K562 (cell line): ENCODE results near the gene ZMYND8. TPM values are rescaled to one million over a fixed set of nuclear protein-coding genes. Genes with fewer than 3 reads are reported as not detected.

Source experiments
- ATF4 ChIP-seq: fragments of 450-650 bp; formaldehyde crosslinking; IDR thresholded peaks from 2 replicates; pipeline ENCODE4 v1.4.0; 2022; ENCODE audit warnings: mild to moderate bottlenecking, moderate library complexity
- BHLHE40 ChIP-seq: IDR thresholded peaks from 2 replicates; pipeline ENCODE4 v1.6.1; 2011; ENCODE audit warnings: low read length, improper control_type of control experiment
- CREB1 ChIP-seq, 2 experiments: sonication (generic) in 1 of 2; formaldehyde crosslinking in 1 of 2; IDR thresholded peaks; 2 replicates each; pipeline versions ENCODE4 v1.6.1 to v1.8.0; 2012 to 2022; ENCODE audit warnings: inconsistent platforms in 1 of 2, mild to moderate bottlenecking in 1 of 2, missing genetic modification reagents in 1 of 2, moderate library complexity in 1 of 2
- ELF1 ChIP-seq: fragments of 200-800 bp; sonication (Bioruptor generic); IDR thresholded peaks from 2 replicates; pipeline ENCODE4 v1.6.1; 2016; ENCODE audit warnings: missing genetic modification characterization, missing compliant biosample characterization
- ESRRB ChIP-seq: fragments of 250-450 bp; sonication (Bioruptor Pico); IDR thresholded peaks from 2 replicates; pipeline ENCODE4 v1.5.0; 2020; ENCODE audit warnings: mild to moderate bottlenecking, moderate library complexity, borderline replicate concordance
- GABPA ChIP-seq: fragments of 200-800 bp; sonication (Bioruptor generic); conservative IDR thresholded peaks from 2 replicates; pipeline ENCODE4 v1.6.1; 2016; ENCODE audit warnings: low read depth, missing genetic modification characterization, missing compliant biosample characterization
- IRF1 ChIP-seq: sonication (generic); formaldehyde crosslinking; IDR thresholded peaks from 2 replicates; pipeline ENCODE4 v1.8.0; 2022; ENCODE audit warnings: missing genetic modification reagents, mild to moderate bottlenecking, borderline replicate concordance
- MBD2 ChIP-seq: sonication (generic); IDR thresholded peaks from 2 replicates; pipeline ENCODE4 v1.6.1; 2016; ENCODE audit warnings: low read depth, borderline replicate concordance
- PHF8 ChIP-seq: fragments of 200-600 bp; sonication (generic); IDR thresholded peaks from 2 replicates; pipeline ENCODE4 v1.6.1; 2012; ENCODE audit warnings: mixed run types, mild to moderate bottlenecking, inconsistent platforms, low read length, moderate library complexity, borderline replicate concordance
- PTBP1 ChIP-seq: fragments of 200-400 bp; formaldehyde crosslinking; IDR thresholded peaks from 2 replicates; pipeline ENCODE4 v1.6.1; 2017; ENCODE audit warnings: low read depth, low read length
- RBFOX2 ChIP-seq: fragments of 200-400 bp; formaldehyde crosslinking; IDR thresholded peaks from 2 replicates; pipeline ENCODE4 v1.6.1; 2017; ENCODE audit warnings: low read depth, mild to moderate bottlenecking, low read length, moderate library complexity
- TAF9B ChIP-seq: fragments of 450-650 bp; IDR thresholded peaks from 2 replicates; pipeline ENCODE4 v1.6.1; 2018; ENCODE audit warnings: mild to moderate bottlenecking; ENCODE audit not compliant: partially characterized antibody
- ZFP36 ChIP-seq: fragments of 150-350 bp; IDR thresholded peaks from 2 replicates; pipeline ENCODE4 v1.6.1; 2018; ENCODE audit warnings: low read length, low read depth; ENCODE audit not compliant: partially characterized antibody
- ZNF639 ChIP-seq, 2 experiments: fragments of 200-800 bp in 1 of 2; sonication (Bioruptor generic) in 1 of 2; sonication (generic) in 1 of 2; formaldehyde crosslinking in 1 of 2; IDR thresholded peaks in 1 of 2; conservative IDR thresholded peaks in 1 of 2; 2 replicates each; pipeline versions ENCODE4 v1.5.0 to v1.6.1; 2016 to 2020; ENCODE audit warnings: missing compliant biosample characterization in 1 of 2, missing genetic modification characterization in 1 of 2, missing genetic modification reagents in 1 of 2
- ZNF830 ChIP-seq: fragments of 250-450 bp; sonication (Bioruptor Pico); IDR thresholded peaks from 2 replicates; pipeline ENCODE4 v1.5.0; 2021; ENCODE audit warnings: mild to moderate bottlenecking
- polyA plus RNA-seq, 8 experiments: library from polyadenylated mRNA; depleted of rRNA in 4 of 8; stranded (reverse) in 5 of 8; unstranded in 3 of 8; fragments of >200 nt; fragmentation: Nextera tagmentation in 2 of 8; fragmentation: Illumina TruSeq in 1 of 8; extraction: Ambion mirVana in 2 of 8; extraction: Trizol in 1 of 8; gene quantifications; 2 replicates each; pipeline versions ENCODE4 v1.2.1 to v1.2.3, GENCODE V29; 2011 to 2014; ENCODE audit warnings: inconsistent platforms in 1 of 8, missing spikeins in 1 of 8
- total RNA-seq, 7 experiments: library from RNA; depleted of rRNA in 6 of 7; stranded (reverse); fragments of >200 nt in 6 of 7; fragmentation: Illumina TruSeq in 2 of 7; extraction: Trizol in 2 of 7; gene quantifications; 2 replicates each; pipeline versions ENCODE4 v1.2.1 to v1.2.3, GENCODE V29; 2011 to 2021; ENCODE audit warnings: low replicate concordance in 1 of 7
- TF ChIP-seq, protein P1 (sequence below): sonication (generic); formaldehyde crosslinking; IDR thresholded peaks from 2 replicates; pipeline ENCODE4 v1.8.1; 2022; ENCODE audit warnings: missing genetic modification reagents
- TF ChIP-seq, protein P2 (sequence below): sonication (generic); IDR thresholded peaks from 2 replicates; pipeline ENCODE4 v1.6.1; 2016
- TF ChIP-seq, protein P3 (sequence below): fragments of 250-450 bp; sonication (Bioruptor Pico); IDR thresholded peaks from 2 replicates; pipeline ENCODE4 v1.9.0; 2021; ENCODE audit warnings: mild to moderate bottlenecking, inconsistent platforms

The ZMYND8 gene
- total and polyA plus RNA-seq, 9 of the 15 experiments (the other 6 are each of a cell fraction or from before 2014, with no cell fraction given) = 31.8 to 148 (median 71.9) TPM

- TF ChIP-seq, protein P1, sequence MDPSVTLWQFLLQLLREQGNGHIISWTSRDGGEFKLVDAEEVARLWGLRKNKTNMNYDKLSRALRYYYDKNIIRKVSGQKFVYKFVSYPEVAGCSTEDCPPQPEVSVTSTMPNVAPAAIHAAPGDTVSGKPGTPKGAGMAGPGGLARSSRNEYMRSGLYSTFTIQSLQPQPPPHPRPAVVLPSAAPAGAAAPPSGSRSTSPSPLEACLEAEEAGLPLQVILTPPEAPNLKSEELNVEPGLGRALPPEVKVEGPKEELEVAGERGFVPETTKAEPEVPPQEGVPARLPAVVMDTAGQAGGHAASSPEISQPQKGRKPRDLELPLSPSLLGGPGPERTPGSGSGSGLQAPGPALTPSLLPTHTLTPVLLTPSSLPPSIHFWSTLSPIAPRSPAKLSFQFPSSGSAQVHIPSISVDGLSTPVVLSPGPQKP (CRISPR knock-in tag) = no peak
- TF ChIP-seq, protein P2, sequence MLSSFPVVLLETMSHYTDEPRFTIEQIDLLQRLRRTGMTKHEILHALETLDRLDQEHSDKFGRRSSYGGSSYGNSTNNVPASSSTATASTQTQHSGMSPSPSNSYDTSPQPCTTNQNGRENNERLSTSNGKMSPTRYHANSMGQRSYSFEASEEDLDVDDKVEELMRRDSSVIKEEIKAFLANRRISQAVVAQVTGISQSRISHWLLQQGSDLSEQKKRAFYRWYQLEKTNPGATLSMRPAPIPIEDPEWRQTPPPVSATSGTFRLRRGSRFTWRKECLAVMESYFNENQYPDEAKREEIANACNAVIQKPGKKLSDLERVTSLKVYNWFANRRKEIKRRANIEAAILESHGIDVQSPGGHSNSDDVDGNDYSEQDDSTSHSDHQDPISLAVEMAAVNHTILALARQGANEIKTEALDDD = no peak
- peak in 1 of 2 experiments; percentile 77; a peak in 2 of 4 replicates for TF ChIP-seq ZNF639 (CRISPR knock-in tag; conservative IDR thresholded peaks at IDR 0.05 in 1 of 2, IDR thresholded peaks at IDR 0.05 in 1 of 2)
- TF ChIP-seq ESRRB = no peak
- no peak for TF ChIP-seq IRF1 (CRISPR knock-in tag)
- no peak; the same call in 1 of the 2 replicates for TF ChIP-seq GABPA (tag)
- no peak for TF ChIP-seq CREB1 (IDR thresholded peaks at IDR 0.05)
- TF ChIP-seq CREB1 (CRISPR knock-in tag; IDR thresholded peaks at IDR 0.05) = no peak
- TF ChIP-seq PTBP1 = no peak
- TF ChIP-seq, protein P3, sequence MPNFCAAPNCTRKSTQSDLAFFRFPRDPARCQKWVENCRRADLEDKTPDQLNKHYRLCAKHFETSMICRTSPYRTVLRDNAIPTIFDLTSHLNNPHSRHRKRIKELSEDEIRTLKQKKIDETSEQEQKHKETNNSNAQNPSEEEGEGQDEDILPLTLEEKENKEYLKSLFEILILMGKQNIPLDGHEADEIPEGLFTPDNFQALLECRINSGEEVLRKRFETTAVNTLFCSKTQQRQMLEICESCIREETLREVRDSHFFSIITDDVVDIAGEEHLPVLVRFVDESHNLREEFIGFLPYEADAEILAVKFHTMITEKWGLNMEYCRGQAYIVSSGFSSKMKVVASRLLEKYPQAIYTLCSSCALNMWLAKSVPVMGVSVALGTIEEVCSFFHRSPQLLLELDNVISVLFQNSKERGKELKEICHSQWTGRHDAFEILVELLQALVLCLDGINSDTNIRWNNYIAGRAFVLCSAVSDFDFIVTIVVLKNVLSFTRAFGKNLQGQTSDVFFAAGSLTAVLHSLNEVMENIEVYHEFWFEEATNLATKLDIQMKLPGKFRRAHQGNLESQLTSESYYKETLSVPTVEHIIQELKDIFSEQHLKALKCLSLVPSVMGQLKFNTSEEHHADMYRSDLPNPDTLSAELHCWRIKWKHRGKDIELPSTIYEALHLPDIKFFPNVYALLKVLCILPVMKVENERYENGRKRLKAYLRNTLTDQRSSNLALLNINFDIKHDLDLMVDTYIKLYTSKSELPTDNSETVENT (CRISPR knock-in tag) = no peak
- TF ChIP-seq ELF1 = no peak
- TF ChIP-seq ATF4 (CRISPR knock-in tag) = peak; percentile 39; the same call in 1 of the 2 replicates
- no peak; the same call in 1 of the 2 replicates for TF ChIP-seq RBFOX2
- TF ChIP-seq TAF9B = no peak
- TF ChIP-seq ZFP36 = no peak
- TF ChIP-seq BHLHE40 = 0 out of 2 replicates have a peak, but pooled peaks have one; percentile 23
- no peak for TF ChIP-seq MBD2
- 0 out of 2 replicates have a peak, but pooled peaks have one; percentile 63 for TF ChIP-seq ZNF830 (CRISPR knock-in tag)
- peak; percentile 12; the same call in 1 of the 2 replicates for TF ChIP-seq PHF8
These were observed 2.6 kb downstream of the ZMYND8 start (continued) for GRCh38 chr20:47353692-47354463.
